Fibroblast of mammary gland (primary cell): ENCODE data around the gene MTHFD1.

Experiments
- DNase-seq: peaks from one replicate; pipeline ENCODE4 v3.0.0-alpha.2; 2010; ENCODE audit warnings: low read depth
- H3K4me3 ChIP-seq: 2 replicates; pipeline ENCODE4 v1.5.1; 2011; ENCODE audit warnings: low read depth, mild to moderate bottlenecking, low read length, moderate library complexity; ENCODE audit not compliant: control insufficient read depth
- TF ChIP-seq, protein P1 (sequence below): conservative IDR thresholded peaks from 2 replicates; pipeline ENCODE4 v1.5.1; 2011; ENCODE audit warnings: low read depth, low read length, inconsistent platforms; ENCODE audit not compliant: control insufficient read depth, insufficient read depth

The MTHFD1 gene

DNA sequence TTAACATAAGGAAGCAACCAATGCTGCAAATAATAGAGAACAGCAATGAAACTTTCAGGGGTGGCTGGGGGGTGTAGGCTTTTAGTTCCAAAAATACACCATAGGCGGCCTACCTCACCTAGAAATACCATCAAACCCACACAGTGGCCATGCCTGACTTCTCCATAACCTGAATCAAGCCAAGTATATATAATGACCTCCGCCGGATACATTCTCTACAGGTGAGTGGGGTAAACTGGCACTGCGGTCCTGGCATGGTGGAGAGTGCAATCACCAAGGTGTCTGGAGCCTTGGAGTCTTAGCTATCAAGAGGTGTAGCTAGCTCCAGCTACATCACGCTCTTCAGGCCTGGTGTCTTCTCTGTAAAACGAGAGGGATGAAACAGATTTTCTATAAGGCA is 114.3 kb downstream of the MTHFD1 start:
- H3K4me3 ChIP-seq, result peak overlapping the region; percentile 83
- TF ChIP-seq, protein P1, sequence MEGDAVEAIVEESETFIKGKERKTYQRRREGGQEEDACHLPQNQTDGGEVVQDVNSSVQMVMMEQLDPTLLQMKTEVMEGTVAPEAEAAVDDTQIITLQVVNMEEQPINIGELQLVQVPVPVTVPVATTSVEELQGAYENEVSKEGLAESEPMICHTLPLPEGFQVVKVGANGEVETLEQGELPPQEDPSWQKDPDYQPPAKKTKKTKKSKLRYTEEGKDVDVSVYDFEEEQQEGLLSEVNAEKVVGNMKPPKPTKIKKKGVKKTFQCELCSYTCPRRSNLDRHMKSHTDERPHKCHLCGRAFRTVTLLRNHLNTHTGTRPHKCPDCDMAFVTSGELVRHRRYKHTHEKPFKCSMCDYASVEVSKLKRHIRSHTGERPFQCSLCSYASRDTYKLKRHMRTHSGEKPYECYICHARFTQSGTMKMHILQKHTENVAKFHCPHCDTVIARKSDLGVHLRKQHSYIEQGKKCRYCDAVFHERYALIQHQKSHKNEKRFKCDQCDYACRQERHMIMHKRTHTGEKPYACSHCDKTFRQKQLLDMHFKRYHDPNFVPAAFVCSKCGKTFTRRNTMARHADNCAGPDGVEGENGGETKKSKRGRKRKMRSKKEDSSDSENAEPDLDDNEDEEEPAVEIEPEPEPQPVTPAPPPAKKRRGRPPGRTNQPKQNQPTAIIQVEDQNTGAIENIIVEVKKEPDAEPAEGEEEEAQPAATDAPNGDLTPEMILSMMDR, result no peak
- no peak for DNase-seq

GRCh38 chr14:64502887-64503433 is 114.8 kb downstream of the MTHFD1 start:
- TF ChIP-seq, protein P1, result no peak
- DNase-seq, result peak; percentile 18
- H3K4me3 ChIP-seq, result peak overlapping the region; percentile 83

DNA sequence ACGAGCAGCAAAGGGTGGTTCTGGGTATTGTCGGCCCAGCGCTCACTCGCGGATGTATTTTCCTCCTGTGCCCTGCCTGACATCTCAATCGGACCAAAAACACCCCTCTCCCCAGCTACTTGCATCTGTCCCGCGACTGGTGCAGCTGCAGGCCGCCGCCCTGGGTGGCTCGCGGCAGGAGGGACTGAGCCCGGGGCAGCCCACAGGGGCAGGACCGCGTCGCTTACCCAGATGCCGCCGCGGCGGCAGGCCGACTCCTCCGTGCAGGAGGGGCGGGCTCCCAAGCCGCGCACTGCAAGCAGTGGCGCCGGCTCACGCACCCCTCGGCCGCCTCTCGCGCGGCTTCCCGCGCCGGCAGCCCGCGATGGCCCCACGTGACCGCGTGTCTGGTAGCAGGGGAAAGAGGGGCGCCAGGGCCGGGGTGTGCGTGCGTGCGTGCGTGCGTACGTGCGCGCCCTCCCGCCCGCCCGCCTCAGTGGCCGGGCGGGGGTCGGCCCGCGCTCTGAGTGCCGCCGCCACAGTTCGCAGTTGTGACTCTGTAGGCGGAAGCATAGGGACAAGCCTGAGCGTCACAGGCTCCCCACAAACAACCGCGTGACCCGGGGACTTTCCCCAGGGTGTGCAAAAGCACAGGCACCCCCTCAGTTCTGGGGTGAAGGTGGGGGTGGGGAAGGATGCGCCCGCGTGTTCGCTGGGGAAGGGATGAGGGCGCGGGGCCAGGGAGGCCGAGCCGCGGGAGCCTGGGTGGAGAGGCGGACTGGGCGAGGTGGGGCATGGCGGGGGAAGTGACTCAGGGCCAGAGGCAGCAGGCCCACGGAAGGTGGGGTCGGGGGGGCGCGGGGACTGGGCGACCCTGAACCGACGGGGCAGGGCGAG is 115.5 kb downstream of the MTHFD1 start, which contains the start of gene ZBTB25:
TSS of gene ZBTB25 (minus strand) at position 405 of the 876 bp plus-strand sequence. CDS start 13,305 bp downstream, outside the sequence.
- peak; percentile 91 for DNase-seq
- peak within 1 kb of the TSS; percentile 83 for H3K4me3 ChIP-seq
- TF ChIP-seq, protein P1, result no peak

DNA sequence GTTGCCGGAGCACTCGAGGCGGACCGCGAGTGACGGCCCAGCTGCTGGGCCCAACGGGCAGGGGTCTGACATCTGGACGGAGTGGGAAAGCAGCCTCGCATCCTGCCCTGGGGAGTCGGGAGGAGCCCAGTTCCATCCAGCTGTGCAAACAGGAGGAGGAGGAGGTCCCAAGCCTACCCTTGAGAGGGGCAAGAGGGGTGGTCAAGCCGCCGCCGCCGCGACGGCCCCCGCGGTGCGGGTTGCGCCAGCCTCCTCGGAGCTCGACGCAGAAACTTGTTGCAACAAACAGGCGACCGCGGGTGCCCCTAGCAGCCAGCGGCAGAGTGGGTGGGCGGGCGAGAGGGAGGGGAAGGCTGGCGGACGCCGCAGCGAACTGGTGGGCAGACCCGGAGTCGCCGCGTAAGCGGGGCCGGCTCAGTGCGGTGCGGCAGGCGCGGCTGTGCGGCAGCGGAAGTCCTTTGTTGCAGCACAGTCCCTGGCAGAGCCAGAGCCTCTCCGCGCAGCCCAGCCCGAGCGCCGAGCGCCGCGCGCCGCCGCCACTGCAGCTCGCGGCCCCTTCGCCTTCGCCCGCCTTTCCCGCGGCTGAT is 116.2 kb downstream of the MTHFD1 start, which contains the start of gene ZBTB1:
TSS of gene ZBTB1 (plus strand) at position 461 of the 587 bp plus-strand sequence. CDS start 16,735 bp downstream, outside the sequence.
- peak; percentile 85 for DNase-seq
- TF ChIP-seq, protein P1, result no peak
- peak within 1 kb of the TSS; percentile 75 for H3K4me3 ChIP-seq

- peak; percentile 79 for DNase-seq
- TF ChIP-seq, protein P1, result no peak
- peak overlapping the region; percentile 75 for H3K4me3 ChIP-seq
Observed at GRCh38 chr14:64504897-64505794, 117.0 kb downstream of the MTHFD1 start.

GRCh38 chr14:64506721-64507120 is 118.6 kb downstream of the MTHFD1 start:
- H3K4me3 ChIP-seq, result peak overlapping the region; percentile 21
- TF ChIP-seq, protein P1, result no peak
- no peak for DNase-seq
